ENCODE results near the gene SUPT7L. TPM values are rescaled to one million over a fixed set of nuclear protein-coding genes. Genes with fewer than 3 reads are reported as not detected.

The SUPT7L gene
- total RNA-seq (2016; rRNA removed; fragmentation: Illumina TruSeq; extraction: Trizol) (28.7 and 32.9 TPM in 2 replicates), polyA plus RNA-seq (2011; rRNA removed) (77.5 and 78.0 TPM in 2 replicates), polyA minus RNA-seq (2011; rRNA and poly(A)+ RNA removed; ENCODE audit: low replicate concordance) (56.7 and 59.6 TPM in 2 replicates), Bru-seq, nascent RNA (percentile 90 among the genes with signal in this experiment), BruChase-seq, experiment 1, labeled RNA remaining after a 6-hour chase (percentile 88 among the genes with signal in this experiment), BruChase-seq, experiment 2, labeled RNA remaining after a 2-hour chase (percentile 89 among the genes with signal in this experiment)
- 4.8 and 5.8 TPM in 2 replicates for total RNA-seq (2016; cell fraction: cytosol; rRNA removed; fragmentation: Illumina TruSeq; extraction: Trizol; ENCODE audit: low read depth)
- 27.3 and 33.0 TPM in 2 replicates for total RNA-seq (2016; cell fraction: insoluble cytoplasmic fraction; rRNA removed; fragmentation: Illumina TruSeq; extraction: Trizol)
- total RNA-seq (2016; cell fraction: membrane; rRNA removed; fragmentation: Illumina TruSeq; extraction: Trizol) = 11.7 TPM in 2 replicates
- total RNA-seq (2016; cell fraction: nucleus; rRNA removed; fragmentation: Illumina TruSeq; extraction: Trizol) = 46.3 and 47.7 TPM in 2 replicates
- 42.9 and 43.8 TPM in 2 replicates for polyA plus RNA-seq (2011; cell fraction: cytosol; rRNA removed)
- 131 and 148 TPM in 2 replicates for polyA plus RNA-seq (2011; cell fraction: nucleus; rRNA removed)
- polyA plus RNA-seq (2012) = 36.6 and 37.0 TPM in 2 replicates
- 2.7 and 2.9 TPM in 2 replicates for polyA plus RNA-seq (2016; cell fraction: cytosol; fragmentation: Illumina TruSeq; extraction: Trizol; ENCODE audit: low read depth)
- 35.5 and 40.9 TPM in 2 replicates for polyA plus RNA-seq (2016; cell fraction: insoluble cytoplasmic fraction; fragmentation: Illumina TruSeq; extraction: Trizol; ENCODE audit: low read depth)
- 7.6 and 8.4 TPM in 2 replicates for polyA plus RNA-seq (2016; cell fraction: membrane; fragmentation: Illumina TruSeq; extraction: Trizol; ENCODE audit: low read depth)
- 97.5 and 99.5 TPM in 2 replicates for polyA plus RNA-seq (2016; cell fraction: nucleus; fragmentation: Illumina TruSeq; extraction: Trizol; ENCODE audit: insufficient read depth, low read depth)
- polyA minus RNA-seq (2011; cell fraction: cytosol; rRNA and poly(A)+ RNA removed) = 26.8 and 31.8 TPM in 2 replicates
- 76.9 and 100 TPM in 2 replicates for polyA minus RNA-seq (2011; cell fraction: nucleus; rRNA and poly(A)+ RNA removed)
- long read RNA-seq, experiment 1, full-length matches to known transcripts = 37 of 61 reads
- long read RNA-seq, experiment 1, partial matches to known transcripts = 8 of 61 reads
- long read RNA-seq, experiment 1, other reads (novel, unspliced or antisense) = 16 of 61 reads
- long read RNA-seq, experiment 2, full-length matches to known transcripts = 50 of 105 reads
- long read RNA-seq, experiment 2, partial matches to known transcripts = 16 of 105 reads
- long read RNA-seq, experiment 2, other reads (novel, unspliced or antisense) = 39 of 105 reads

DNA sequence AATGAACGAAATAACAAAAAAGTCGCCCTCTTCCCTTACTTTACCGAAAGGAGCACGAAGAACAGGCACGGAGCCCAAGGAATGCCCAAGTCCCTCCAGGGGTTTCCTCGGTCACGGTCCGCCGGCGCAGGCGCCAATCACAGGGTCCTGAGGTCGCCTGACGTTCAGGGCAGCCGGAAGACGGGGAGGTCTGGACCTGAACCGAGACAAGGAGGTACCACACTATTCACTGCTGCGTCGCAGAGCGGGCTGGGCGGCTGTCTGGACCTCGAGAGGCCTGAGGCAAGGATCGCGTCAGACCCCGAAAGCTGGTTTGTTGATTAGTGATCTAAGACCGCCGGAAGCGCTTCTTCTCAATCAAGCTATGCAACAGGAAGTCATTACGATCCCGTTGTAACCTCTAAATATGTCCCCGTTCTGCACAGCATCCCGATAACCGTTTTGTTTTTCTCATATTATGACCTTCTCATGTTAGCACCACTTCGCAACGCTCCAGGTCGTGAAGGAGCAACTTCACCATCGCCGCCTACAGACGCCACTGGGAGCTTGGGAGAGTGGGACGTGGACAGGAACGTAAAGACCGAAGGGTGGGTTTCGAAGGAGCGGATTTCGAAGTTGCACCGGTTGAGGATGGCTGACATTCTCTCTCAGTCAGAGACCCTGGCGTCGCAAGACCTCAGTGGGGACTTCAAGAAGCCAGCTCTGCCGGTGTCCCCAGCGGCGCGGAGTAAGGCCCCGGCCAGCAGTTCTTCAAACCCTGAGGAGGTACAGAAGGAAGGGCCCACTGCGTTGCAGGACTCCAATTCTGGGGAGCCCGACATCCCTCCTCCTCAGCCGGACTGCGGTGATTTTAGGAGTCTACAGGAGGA lies at the start of gene SUPT7L, which contains the start of gene SLC4A1AP:
Gene SUPT7L (minus strand): TSS at position 330 of the 869 bp plus-strand sequence. CDS start 1,422 bp downstream, outside the sequence.
Gene SLC4A1AP (plus strand): TSS at position 605 of the 869 bp plus-strand sequence. CDS start 26 bp downstream, at position 631.
- H3K4me1 ChIP-seq (ENCODE audit: insufficient read depth, low read length) = peaks cover 28% of the 10 kb centered on the region
- WGBS (ENCODE audit: low lambda C conversion rate) = under 1% methylated on average over 47 of the region's 56 CpGs
- ChIA-PET POLR2A (interaction anchor here (0.6 to 2.3 kb wide), 16 partner anchors 9 to 745 kb away, joined by 3 to 26 read pairs (median 5); partner anchors contain the start of genes CCDC121, GPN1, NRBP1 and PPM1G), CTCF (ENCODE audit: low intra/inter-chr PET ratio, low total read pairs) (interaction anchor here (1.8 kb wide), 1 partner anchor 20 kb away, joined by 8 read pairs; no protein-coding TSS in a partner anchor)
- peak within 1 kb of the TSS; percentile 96 for H2AFZ ChIP-seq (ENCODE audit: low read length)
- peak within 1 kb of the TSS; percentile 83 for H3K27ac ChIP-seq (ENCODE audit: extremely low read length, insufficient read depth, low read length)
- peaks cover 46% of the 10 kb centered on the region for H3K79me2 ChIP-seq (ENCODE audit: insufficient read depth, low read length)
- H3K9me3 ChIP-seq (ENCODE audit: low read length) = no peaks in the 10 kb centered on the region
- peak within 1 kb of the TSS; percentile 81 to 94 (median 84) for H3K4me3 ChIP-seq (replicated peaks in 1 of 3; ENCODE audit: insufficient read depth in 1 of 3, low read depth in 2 of 3, low read length in 3 of 3)
- H3K27me3 ChIP-seq (ENCODE audit: control insufficient read depth in 1 of 2, insufficient read depth in 2 of 2, low read length in 2 of 2) = no peaks in the 10 kb centered on the region; a peak in 1 of 5 replicates
- peaks cover 16 to 39% of the 10 kb centered on the region in 2 experiments for H3K36me3 ChIP-seq (replicated peaks in 1 of 2; ENCODE audit: control insufficient read depth in 1 of 2, insufficient read depth in 2 of 2, low read length in 2 of 2)
- TSS peak; percentile 85 for BruUV-seq (replicated peaks)
- intact Hi-C loops (cut with micrococcal nuclease; ENCODE audit: unreplicated experiment) (loop anchor here (1.0 to 5.0 kb wide), 3 partner anchors 36 to 342 kb away; partner anchors contain the start of genes CCDC121, GPN1 and PPM1G), in situ Hi-C loops (cut with HindIII; ENCODE audit: extremely low pct_ligation_motif_present, low pct_unique_long_range_greater_than_20kb) (no loop called here)
- H3K9ac ChIP-seq (ENCODE audit: insufficient read depth, low read depth, low read length) = peak within 1 kb of the TSS; percentile 90
- peak; percentile 88 for DNase-seq (ENCODE audit: low spot score)
- peak; percentile 57 for FAIRE-seq
- H3K4me2 ChIP-seq (ENCODE audit: low read depth, low read length) = peak within 1 kb of the TSS; percentile 87
- ATAC-seq = peak; percentile 88
- H4K20me1 ChIP-seq (ENCODE audit: insufficient read depth, low read length) = no peaks in the 10 kb centered on the region
- TF ChIP-seq AGO2 (optimal IDR thresholded peaks at IDR 0.05; ENCODE audit: low read depth, low read length) (no peak), KDM3A (CRISPR knock-in tag; IDR thresholded peaks at IDR 0.05; ENCODE audit: low read depth) (peak; percentile 80), KLF11 (CRISPR knock-in tag; IDR thresholded peaks at IDR 0.05) (peak; percentile 58; the same call in 1 of the 2 replicates), NFRKB (IDR thresholded peaks at IDR 0.05) (peak; percentile 89), KLF12 (CRISPR knock-in tag; IDR thresholded peaks at IDR 0.05; ENCODE audit: borderline replicate concordance) (peak; percentile 92), CEBPB (IDR thresholded peaks at IDR 0.05; ENCODE audit: borderline replicate concordance, low read depth, low read length) (no peak), SATB2 (CRISPR knock-in tag; IDR thresholded peaks at IDR 0.05) (peak; percentile 97)
- TF ChIP-seq, protein P1, sequence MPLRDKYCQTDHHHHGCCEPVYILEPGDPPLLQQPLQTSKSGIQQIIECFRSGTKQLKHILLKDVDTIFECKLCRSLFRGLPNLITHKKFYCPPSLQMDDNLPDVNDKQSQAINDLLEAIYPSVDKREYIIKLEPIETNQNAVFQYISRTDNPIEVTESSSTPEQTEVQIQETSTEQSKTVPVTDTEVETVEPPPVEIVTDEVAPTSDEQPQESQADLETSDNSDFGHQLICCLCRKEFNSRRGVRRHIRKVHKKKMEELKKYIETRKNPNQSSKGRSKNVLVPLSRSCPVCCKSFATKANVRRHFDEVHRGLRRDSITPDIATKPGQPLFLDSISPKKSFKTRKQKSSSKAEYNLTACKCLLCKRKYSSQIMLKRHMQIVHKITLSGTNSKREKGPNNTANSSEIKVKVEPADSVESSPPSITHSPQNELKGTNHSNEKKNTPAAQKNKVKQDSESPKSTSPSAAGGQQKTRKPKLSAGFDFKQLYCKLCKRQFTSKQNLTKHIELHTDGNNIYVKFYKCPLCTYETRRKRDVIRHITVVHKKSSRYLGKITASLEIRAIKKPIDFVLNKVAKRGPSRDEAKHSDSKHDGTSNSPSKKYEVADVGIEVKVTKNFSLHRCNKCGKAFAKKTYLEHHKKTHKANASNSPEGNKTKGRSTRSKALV (CRISPR knock-in tag; IDR thresholded peaks at IDR 0.05) = peak; percentile 93
- TF ChIP-seq, protein P2, sequence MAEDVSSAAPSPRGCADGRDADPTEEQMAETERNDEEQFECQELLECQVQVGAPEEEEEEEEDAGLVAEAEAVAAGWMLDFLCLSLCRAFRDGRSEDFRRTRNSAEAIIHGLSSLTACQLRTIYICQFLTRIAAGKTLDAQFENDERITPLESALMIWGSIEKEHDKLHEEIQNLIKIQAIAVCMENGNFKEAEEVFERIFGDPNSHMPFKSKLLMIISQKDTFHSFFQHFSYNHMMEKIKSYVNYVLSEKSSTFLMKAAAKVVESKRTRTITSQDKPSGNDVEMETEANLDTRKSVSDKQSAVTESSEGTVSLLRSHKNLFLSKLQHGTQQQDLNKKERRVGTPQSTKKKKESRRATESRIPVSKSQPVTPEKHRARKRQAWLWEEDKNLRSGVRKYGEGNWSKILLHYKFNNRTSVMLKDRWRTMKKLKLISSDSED (CRISPR knock-in tag; IDR thresholded peaks at IDR 0.05) = no peak
